ENCODE data around the gene QKI. TPM values are rescaled to one million over a fixed set of nuclear protein-coding genes. Genes with fewer than 3 reads are reported as not detected.

QKI gene
- total RNA-seq, 1 donor from 2014 or later = 449 TPM

GRCh38 chr6:163414946-163415619 lies 565 bp downstream of the QKI start:
- DNase-seq = no peak
- TF ChIP-seq, protein P1, sequence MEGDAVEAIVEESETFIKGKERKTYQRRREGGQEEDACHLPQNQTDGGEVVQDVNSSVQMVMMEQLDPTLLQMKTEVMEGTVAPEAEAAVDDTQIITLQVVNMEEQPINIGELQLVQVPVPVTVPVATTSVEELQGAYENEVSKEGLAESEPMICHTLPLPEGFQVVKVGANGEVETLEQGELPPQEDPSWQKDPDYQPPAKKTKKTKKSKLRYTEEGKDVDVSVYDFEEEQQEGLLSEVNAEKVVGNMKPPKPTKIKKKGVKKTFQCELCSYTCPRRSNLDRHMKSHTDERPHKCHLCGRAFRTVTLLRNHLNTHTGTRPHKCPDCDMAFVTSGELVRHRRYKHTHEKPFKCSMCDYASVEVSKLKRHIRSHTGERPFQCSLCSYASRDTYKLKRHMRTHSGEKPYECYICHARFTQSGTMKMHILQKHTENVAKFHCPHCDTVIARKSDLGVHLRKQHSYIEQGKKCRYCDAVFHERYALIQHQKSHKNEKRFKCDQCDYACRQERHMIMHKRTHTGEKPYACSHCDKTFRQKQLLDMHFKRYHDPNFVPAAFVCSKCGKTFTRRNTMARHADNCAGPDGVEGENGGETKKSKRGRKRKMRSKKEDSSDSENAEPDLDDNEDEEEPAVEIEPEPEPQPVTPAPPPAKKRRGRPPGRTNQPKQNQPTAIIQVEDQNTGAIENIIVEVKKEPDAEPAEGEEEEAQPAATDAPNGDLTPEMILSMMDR (IDR thresholded peaks at IDR 0.05; ENCODE audit: borderline replicate concordance) = no peak
- intact Hi-C loops (cut with micrococcal nuclease) = loop anchor here (5.0 kb wide), 1 partner anchor 233 kb away; no protein-coding TSS in a partner anchor

DNA sequence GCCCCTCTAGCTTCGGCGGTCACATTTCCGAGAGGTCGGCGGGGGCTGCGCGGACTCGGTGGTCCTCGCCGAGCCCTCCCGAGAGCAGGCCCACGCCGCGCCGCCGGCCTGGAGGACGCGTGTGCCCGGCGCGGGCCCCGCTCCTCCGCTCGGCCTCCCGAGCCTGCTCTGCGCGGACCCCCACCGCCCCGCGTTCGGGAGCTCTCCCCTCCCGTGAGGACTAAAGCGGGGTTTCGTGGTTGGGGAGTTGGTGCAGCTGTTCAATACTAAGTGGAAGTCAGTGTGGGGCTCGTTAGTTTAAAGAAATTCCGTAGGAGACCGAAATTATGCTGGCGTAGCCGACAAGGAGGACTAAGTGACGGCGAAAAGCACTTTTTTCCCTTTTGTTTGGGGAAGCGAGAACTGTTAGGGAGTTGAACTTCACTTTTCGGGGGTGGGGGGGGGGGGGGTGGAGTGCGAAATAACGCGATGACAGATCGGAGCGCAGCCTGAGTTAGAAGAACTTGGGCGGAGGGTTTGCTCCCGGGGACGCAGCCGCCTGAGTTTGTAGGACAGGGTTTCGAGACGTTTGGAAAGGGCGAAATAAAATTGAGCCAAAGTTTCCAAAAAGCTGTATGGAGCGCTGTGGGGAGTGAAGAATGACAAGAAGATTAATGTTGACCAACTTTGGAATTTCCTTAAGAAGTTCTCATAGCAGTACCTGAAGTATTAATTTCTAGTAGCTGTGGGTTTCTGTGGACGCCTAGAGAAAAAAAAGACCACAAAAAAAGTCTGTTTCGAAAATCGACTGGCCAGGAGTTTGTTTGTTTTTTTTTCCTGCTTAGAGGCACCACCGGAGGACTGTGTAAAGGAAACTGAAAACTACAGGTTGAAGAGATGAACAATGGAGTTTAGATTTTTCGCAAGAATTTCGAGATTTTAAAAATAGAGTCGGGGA lies 1.4 kb downstream of the QKI start:
- peaks cover 76% of the 10 kb centered on the region for H3K4me1 ChIP-seq
- intact Hi-C loops (cut with micrococcal nuclease) = loop anchor here (5.0 kb wide), 1 partner anchor 234 kb away; no protein-coding TSS in a partner anchor
- peak; percentile 58 for DNase-seq
- no peaks in the 10 kb centered on the region for H3K27me3 ChIP-seq (ENCODE audit: low read depth)
- H3K27ac ChIP-seq (replicated peaks) = peak overlapping the region; percentile 99
- TF ChIP-seq, protein P1 (IDR thresholded peaks at IDR 0.05; ENCODE audit: borderline replicate concordance) = no peak
- H3K9me3 ChIP-seq (replicated peaks) = no peaks in the 10 kb centered on the region
- no peaks in the 10 kb centered on the region for H3K36me3 ChIP-seq
- H3K4me3 ChIP-seq = peak overlapping the region; percentile 91

More at GRCh38 chr6:163414946-163415619, 565 bp downstream of the QKI start:
- Histone ChIP-seq H3K4me1 (peaks cover 68% of the 10 kb centered on the region), H3K27ac (replicated peaks) (peak overlapping the region; percentile 99), H3K9me3 (replicated peaks) (no peaks in the 10 kb centered on the region), H3K27me3 (ENCODE audit: low read depth) (no peaks in the 10 kb centered on the region), H3K4me3 (peak overlapping the region; percentile 91), H3K36me3 (no peaks in the 10 kb centered on the region)

- intact Hi-C loops (cut with micrococcal nuclease) = loop anchor here (5.0 kb wide), 1 partner anchor 234 kb away; no protein-coding TSS in a partner anchor
- no peak for DNase-seq
- H3K9me3 ChIP-seq (replicated peaks) = no peaks in the 10 kb centered on the region
- no peaks in the 10 kb centered on the region for H3K36me3 ChIP-seq
- peaks cover 80% of the 10 kb centered on the region for H3K4me1 ChIP-seq
- TF ChIP-seq, protein P1 (IDR thresholded peaks at IDR 0.05; ENCODE audit: borderline replicate concordance) = peak; percentile 74
- peak overlapping the region; percentile 99 for H3K27ac ChIP-seq (replicated peaks)
- no peaks in the 10 kb centered on the region for H3K27me3 ChIP-seq (ENCODE audit: low read depth)
- H3K4me3 ChIP-seq = peak overlapping the region; percentile 91
Measured at GRCh38 chr6:163416557-163417253, 2.2 kb downstream of the QKI start.

DNA sequence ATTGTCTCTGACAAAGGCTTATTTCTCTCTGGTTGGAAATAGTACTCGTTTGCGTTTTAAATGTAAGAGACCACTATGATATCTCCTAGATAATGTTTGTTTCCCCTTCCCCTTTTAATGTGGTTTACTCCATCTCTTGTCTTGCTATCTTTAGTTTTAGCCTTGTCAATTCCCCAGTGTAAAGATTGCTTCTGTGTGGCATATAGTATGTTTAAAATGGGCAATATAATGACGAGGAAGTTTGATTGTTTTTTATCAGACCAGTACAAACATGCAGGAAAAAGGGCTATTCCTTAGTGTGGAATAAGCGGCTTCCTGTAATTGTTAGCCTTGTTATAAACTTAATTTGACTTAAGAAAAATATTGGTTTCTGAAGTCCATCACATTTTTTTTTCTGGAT lies 3.1 kb downstream of the QKI start:
- intact Hi-C loops (cut with micrococcal nuclease) = loop anchor here (5.0 kb wide), 1 partner anchor 235 kb away; no protein-coding TSS in a partner anchor
- H3K4me1 ChIP-seq = peaks cover 80% of the 10 kb centered on the region

More for the DNA sequence above, 3.1 kb downstream of the QKI start:
- no peak for DNase-seq
- Histone ChIP-seq H3K4me3 (peak overlapping the region; percentile 91), H3K36me3 (no peaks in the 10 kb centered on the region), H3K27me3 (ENCODE audit: low read depth) (no peaks in the 10 kb centered on the region), H3K9me3 (replicated peaks) (no peaks in the 10 kb centered on the region), H3K27ac (replicated peaks) (peak overlapping the region; percentile 99)
- TF ChIP-seq, protein P1 (IDR thresholded peaks at IDR 0.05; ENCODE audit: borderline replicate concordance) = no peak

All from left ventricle myocardium inferior (tissue), 1 donor.